HG02610 (cell line): ENCODE data around the gene PGAM2.

ENCODE experiments used
- ATAC-seq: cut with Tn5 transposase; IDR thresholded peaks from one replicate; pipeline ENCODE4 v1.9.1; 2021; ENCODE audit warnings: mild to moderate bottlenecking, moderate library complexity; ENCODE audit not compliant: unreplicated experiment

The PGAM2 gene

GRCh38 chr7:44086627-44087026 lies 21.3 kb upstream of the PGAM2 start:
- ATAC-seq: no peak

GRCh38 chr7:44085546-44085945 lies 20.2 kb upstream of the PGAM2 start:
- no peak for ATAC-seq

GRCh38 chr7:44084701-44085100 lies 19.3 kb upstream of the PGAM2 start:
- ATAC-seq: no peak

- no peak for ATAC-seq
These were observed 18.4 kb upstream of the PGAM2 start for GRCh38 chr7:44083796-44084195.

DNA sequence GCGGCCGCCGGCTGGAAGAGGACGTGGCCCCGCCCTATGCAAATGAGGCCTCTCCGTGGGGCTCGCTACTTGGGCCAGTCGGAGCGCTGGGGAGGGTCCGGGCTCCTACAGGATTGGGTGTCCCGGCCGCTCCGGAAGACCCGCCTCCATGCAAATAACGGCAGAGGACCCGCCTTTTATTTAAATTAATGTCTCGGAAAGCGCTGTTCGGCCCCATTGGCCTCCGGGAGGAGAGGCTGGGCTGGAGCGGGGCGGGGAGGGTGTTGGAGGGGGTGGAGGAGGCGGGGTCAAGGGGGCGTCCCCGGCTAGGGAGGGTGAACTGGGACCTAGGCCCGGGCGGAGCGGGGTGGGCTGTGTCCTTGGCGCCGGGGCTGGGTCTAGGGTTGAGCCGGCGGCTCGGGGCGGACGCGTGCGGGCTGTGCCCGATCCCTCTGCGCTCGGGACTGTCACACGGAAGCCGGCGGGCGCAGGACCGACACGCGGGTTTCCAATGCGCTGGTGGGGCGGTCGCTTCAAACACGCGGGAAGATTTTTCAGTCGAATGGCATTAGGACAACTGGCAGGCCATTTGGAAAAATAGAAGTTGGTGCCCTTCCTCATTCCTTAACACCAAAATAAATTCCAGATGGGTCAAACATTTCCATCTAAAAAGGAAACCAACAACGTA lies 17.3 kb upstream of the PGAM2 start:
- ATAC-seq: peak; percentile 93

DNA sequence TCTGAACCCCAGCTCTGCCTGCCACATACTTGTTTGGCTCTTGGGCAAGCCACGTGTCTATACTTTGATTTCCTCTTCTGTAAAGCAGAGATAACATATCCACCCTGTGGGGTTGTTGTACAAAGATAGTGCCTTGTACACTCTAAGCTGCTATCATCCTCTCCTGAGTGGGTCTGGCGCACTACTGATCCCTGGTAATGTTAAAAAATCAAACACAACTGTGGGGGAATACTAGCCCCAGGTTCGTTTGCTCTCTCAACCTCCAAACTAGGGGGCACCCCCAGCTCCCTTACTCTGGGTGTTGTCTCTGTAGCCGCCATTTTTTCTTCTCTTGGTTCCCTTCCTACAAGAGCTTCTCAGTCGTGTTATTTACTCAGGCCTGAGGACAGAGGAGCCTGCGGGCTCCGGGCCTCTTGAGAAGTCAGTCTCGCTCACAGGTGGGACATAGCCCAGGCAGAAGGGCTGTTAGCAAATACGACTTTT lies 15.9 kb upstream of the PGAM2 start:
- no peak for ATAC-seq

DNA sequence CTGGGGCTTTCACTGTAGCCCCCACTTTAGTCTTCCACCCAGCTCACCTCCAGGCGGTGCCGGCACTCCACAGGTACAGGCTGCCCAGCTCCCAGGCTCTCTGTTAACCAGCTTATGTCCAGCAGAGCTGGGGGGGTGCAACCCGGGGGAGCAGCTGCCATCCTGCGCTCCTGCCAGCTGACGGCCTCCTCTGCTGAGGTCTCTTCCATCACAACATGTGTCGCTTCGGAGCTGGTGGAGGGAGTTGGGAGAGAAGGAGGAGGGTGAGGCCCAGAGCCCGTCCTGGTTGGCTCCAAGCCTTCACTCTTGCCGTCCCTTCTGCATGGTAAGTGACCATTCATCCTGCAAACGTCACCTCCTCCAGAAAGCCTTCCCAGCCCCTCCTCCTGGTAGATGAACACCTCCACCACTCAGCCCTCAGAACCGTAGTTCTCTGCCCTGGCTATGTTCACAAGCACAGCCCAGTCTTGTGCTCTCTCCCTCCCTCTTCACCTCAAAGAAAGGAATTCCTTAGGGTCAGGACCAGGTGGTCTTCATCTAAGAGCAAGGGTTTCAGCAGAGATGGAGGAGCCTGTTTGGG lies 15.4 kb upstream of the PGAM2 start:
- no peak for ATAC-seq

DNA sequence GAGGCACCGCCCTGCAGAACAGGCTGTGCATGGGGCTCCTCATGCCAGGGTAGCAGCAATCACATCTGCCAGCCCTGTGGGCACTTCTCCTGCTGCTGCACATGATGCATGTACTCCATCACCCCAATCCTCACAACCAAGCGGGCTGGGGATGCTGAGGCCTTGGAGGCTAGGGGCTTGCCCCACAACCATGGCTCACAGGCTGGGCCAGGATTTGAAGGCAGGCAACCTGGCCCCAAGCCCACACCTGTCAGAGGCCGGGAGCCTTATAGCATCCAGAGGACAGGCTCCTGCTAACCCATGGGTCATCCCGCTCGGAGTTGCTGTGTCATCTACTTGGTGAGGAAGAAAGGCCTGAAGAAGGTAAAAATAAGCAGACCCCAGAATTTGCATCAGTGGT lies 14.8 kb upstream of the PGAM2 start:
- no peak for ATAC-seq

DNA sequence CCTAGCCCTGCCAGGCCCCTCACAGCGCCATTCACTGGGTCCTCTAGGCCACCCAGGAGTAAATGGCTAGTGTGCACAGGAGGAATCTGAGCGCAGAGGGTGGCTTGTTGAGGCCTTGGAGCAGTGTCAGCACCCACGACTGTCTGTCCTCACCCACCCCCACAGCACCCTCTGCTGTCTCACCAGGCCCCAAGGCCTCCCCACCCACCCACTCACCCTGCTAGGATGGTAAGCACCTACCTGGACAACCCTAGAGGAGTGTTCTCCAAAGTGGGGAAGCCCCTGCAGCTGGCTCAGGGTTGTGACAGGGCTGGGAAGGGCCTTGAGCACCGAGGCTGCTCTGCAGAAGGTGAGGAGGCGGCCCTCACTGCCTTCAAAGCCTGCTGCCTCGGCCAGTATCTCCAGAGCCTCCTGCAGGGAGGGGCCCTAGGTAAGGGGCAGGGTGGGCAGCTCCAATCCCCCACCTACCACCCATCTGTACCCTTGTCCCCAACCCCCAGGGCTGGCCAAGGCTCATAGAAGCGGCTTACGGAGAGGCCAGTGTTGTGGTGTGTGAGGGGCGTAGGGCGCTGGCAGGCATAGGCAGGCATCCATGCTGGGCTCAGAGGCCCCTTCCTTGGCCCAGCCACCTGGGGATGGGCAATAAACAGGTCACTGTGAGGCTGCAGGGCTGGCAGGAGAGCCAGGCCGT lies 14.1 kb upstream of the PGAM2 start:
- no peak for ATAC-seq

DNA sequence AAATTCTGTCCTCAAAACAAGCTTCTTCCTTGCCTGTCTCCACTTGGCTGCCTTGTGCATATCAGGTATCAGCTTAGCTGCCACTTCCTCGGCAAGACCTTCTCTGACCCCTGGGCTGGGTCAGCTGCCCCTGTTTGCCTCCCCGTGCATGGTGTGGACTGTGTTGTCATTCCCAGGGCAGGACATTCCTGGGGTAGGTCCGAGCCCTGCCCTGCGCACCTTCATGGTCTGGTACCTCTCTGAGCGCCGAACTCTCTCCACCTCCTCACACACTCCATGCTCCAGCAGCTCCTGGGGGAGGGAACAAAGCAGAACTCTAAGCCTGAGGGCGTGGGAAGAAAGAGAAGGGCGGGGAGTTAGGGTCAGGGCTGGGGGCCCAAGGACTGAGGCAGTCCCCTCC lies 13.2 kb upstream of the PGAM2 start:
- ATAC-seq: no peak

DNA sequence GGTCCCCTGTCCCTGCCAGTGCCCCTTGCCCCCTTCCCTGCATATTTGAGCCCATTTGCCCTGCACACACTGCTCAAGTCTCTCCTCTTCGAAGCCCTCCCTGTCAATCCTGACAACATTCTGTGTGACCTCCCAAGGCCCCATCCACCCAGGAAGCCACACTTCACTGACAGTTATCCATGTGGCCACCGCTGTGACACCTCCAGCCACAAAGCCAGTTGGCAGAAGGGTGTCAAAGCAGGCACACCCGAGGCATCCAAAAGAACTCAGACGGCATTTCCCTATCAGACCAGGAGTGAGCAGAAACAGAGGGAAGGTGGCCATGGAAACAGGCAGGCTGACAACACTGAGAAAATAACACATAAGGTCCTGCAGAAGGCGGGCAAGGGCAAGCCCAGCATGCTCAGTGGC lies 12.3 kb upstream of the PGAM2 start:
- no peak for ATAC-seq

- ATAC-seq: no peak
These were observed 11.7 kb upstream of the PGAM2 start for GRCh38 chr7:44077061-44077460.

- ATAC-seq: no peak
These were observed 10.9 kb upstream of the PGAM2 start for GRCh38 chr7:44076101-44076895.

DNA sequence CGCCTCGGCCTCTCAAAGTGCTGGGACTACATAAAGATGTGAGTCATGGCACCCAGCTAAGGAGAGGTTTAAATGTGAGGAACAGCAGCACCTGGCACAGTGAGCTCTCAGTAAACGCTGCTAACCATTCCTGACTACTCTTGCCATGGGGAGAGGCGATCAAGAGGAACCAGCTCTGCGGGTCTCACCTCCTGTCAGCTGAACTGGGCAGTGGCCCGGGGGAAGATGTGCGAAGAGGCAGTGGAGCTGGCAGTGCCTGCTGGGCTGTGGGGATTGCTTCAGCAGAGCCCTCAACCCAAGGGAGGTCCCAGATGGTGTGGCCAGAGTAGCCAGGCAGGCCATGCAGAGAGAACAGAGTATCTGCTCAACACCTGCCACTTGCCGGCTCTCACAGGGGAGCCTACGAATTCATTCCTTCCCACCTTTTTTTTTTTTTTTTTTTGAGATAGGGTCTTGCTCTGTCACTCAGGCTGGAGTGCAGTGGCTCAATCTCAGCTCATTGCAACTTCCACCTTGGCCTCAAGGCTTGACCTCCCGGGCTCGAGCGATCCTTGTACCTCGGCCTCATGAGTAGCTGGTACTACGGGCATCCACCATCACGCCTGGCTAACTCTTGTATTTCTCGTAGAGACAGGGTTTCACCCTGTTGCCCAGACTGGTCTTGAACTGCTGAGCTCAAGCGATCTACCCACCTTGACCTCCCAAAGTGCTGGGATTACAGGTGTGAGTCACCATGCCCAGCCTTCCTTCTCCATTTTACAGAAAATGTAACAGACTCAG lies 10.1 kb upstream of the PGAM2 start:
- no peak for ATAC-seq

- ATAC-seq: no peak
These were observed 9.0 kb upstream of the PGAM2 start for GRCh38 chr7:44074349-44074695.

DNA sequence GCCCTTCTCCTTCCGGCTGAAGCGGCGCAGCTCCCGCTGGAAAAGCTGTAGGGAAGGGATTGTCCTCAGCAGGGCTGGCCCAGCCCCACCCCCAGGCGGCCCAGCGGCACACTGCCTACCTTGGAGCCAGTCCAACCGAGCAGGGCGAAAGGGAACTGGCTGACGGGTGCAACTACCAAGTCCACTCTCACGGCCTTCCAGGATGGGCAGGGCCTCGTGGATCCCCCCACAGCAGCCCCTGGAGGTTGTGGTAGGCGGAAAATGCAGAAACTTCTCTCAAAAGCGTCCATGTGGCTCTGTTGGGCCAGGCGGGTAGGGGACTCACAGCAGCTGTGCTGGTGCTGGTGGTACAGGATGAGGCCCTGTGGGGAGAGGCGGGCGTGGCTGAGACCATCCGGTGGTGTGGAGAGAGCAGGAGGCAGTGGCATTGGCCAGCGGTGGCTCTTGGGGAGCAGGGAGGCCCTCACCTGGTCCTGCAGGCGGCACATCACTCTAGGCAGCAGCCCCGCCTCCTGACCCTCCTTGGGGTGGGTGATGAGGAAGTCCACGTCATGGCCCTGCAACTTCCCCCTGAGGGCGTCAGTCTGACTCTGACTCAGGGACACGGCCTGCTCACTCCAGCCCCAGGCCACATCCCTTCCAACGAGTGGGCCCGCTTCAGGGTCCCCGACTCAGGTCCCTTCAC lies 8.4 kb upstream of the PGAM2 start:
- ATAC-seq: peak; percentile 75

DNA sequence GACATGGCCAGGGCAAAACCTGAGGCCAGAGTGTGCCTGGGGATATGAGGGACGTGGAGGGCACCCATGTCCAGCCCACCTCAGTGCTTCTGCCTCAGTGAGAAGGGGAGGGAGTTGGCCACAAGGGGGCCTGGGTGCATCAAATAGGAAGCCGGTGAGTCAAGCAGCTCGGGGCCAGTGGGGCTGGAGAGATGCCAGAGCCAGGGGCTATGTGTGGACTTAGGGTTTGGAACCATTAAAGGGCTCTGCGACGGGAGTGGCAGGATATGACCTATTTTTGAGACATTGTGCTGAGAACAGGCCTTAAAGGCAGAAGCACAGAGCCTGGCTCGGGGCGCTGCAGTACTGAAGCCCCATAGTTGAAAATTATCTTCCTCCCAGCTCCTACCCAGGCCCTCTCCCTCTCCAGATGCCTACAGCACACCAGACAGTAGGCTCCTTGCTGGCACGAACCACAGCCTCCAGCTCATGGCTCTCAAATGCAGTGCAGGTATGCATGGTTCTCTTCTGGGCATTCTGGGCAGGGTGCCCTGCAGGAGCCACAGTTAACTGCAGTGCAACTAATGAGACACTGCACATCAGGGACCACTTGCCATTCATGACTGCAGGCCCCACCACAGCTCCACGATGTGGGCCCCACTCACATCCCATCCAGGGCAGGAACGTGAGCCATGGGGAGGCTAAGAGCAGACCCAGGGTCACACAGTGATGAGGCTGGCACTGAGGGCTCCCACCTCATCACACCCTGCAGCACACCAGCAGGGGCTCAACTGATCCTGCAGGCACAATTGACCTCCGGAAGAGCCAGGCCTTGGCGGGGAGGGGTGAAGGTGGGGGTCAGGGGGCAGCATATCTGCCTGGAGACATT lies 7.2 kb upstream of the PGAM2 start:
- no peak for ATAC-seq

- ATAC-seq: no peak
These were observed 6.5 kb upstream of the PGAM2 start for GRCh38 chr7:44071726-44072363.

GRCh38 chr7:44068054-44068453 lies 2.7 kb upstream of the PGAM2 start:
- ATAC-seq: no peak
